ENCODE data around the gene TNRC6C. TPM values are rescaled to one million over a fixed set of nuclear protein-coding genes. Genes with fewer than 3 reads are reported as not detected.

TNRC6C gene
- total and polyA plus RNA-seq, 2 of the 13 experiments (the other 11 are each of a cell fraction or from before 2014, with no cell fraction given): 0.66 to 4.9 TPM

DNA sequence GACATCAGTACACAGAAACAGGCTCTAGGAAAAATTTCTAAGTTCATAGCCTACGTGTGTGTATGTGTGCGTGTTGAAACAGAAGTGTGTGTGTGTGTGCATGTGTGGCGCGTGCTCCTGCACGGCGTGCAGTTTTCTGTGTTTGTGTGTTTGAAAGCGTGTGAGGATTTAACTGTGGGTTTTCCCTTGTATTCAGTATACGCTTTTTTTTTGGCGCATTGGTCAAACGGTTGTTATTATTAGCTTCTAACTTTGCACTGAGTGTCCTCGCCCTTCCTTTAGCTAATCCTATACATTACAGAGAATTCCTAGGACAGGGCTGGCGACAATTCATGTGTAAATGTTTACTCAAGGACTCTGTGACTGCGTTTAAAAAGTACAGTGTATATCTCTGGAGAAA is 147.0 kb downstream of the TNRC6C start (continued):
- TF ChIP-seq ZNF33B (CRISPR knock-in tag; IDR thresholded peaks at IDR 0.05): no peak
- TF ChIP-seq, protein P1, sequence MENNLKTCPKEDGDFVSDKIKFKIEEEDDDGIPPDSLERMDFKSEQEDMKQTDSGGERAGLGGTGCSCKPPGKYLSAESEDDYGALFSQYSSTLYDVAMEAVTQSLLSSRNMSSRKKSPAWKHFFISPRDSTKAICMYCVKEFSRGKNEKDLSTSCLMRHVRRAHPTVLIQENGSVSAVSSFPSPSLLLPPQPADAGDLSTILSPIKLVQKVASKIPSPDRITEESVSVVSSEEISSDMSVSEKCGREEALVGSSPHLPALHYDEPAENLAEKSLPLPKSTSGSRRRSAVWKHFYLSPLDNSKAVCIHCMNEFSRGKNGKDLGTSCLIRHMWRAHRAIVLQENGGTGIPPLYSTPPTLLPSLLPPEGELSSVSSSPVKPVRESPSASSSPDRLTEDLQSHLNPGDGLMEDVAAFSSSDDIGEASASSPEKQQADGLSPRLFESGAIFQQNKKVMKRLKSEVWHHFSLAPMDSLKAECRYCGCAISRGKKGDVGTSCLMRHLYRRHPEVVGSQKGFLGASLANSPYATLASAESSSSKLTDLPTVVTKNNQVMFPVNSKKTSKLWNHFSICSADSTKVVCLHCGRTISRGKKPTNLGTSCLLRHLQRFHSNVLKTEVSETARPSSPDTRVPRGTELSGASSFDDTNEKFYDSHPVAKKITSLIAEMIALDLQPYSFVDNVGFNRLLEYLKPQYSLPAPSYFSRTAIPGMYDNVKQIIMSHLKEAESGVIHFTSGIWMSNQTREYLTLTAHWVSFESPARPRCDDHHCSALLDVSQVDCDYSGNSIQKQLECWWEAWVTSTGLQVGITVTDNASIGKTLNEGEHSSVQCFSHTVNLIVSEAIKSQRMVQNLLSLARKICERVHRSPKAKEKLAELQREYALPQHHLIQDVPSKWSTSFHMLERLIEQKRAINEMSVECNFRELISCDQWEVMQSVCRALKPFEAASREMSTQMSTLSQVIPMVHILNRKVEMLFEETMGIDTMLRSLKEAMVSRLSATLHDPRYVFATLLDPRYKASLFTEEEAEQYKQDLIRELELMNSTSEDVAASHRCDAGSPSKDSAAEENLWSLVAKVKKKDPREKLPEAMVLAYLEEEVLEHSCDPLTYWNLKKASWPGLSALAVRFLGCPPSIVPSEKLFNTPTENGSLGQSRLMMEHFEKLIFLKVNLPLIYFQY (CRISPR knock-in tag; IDR thresholded peaks at IDR 0.05; ENCODE audit: borderline replicate concordance): no peak
- no peak for TF ChIP-seq FOXJ3 (CRISPR knock-in tag; IDR thresholded peaks at IDR 0.05; ENCODE audit: borderline replicate concordance)
- no peak for TF ChIP-seq MEIS2 (CRISPR knock-in tag; IDR thresholded peaks at IDR 0.05)
- TF ChIP-seq RBFOX2 (IDR thresholded peaks at IDR 0.05; ENCODE audit: low read depth, low read length): no peak
- TF ChIP-seq TEAD3 (CRISPR knock-in tag; optimal IDR thresholded peaks at IDR 0.05; ENCODE audit: borderline replicate concordance): no peak
- no peak for TF ChIP-seq ZSCAN29 (CRISPR knock-in tag; conservative IDR thresholded peaks at IDR 0.05)
- no peak for TF ChIP-seq ZNF207 (IDR thresholded peaks at IDR 0.05; ENCODE audit: borderline replicate concordance)
- no peak for TF ChIP-seq TARDBP (CRISPR knock-in tag; IDR thresholded peaks at IDR 0.05)
- no peak for TF ChIP-seq NR1H2 (CRISPR knock-in tag; IDR thresholded peaks at IDR 0.05; ENCODE audit: borderline replicate concordance, low read depth)
- TF ChIP-seq, protein P2, sequence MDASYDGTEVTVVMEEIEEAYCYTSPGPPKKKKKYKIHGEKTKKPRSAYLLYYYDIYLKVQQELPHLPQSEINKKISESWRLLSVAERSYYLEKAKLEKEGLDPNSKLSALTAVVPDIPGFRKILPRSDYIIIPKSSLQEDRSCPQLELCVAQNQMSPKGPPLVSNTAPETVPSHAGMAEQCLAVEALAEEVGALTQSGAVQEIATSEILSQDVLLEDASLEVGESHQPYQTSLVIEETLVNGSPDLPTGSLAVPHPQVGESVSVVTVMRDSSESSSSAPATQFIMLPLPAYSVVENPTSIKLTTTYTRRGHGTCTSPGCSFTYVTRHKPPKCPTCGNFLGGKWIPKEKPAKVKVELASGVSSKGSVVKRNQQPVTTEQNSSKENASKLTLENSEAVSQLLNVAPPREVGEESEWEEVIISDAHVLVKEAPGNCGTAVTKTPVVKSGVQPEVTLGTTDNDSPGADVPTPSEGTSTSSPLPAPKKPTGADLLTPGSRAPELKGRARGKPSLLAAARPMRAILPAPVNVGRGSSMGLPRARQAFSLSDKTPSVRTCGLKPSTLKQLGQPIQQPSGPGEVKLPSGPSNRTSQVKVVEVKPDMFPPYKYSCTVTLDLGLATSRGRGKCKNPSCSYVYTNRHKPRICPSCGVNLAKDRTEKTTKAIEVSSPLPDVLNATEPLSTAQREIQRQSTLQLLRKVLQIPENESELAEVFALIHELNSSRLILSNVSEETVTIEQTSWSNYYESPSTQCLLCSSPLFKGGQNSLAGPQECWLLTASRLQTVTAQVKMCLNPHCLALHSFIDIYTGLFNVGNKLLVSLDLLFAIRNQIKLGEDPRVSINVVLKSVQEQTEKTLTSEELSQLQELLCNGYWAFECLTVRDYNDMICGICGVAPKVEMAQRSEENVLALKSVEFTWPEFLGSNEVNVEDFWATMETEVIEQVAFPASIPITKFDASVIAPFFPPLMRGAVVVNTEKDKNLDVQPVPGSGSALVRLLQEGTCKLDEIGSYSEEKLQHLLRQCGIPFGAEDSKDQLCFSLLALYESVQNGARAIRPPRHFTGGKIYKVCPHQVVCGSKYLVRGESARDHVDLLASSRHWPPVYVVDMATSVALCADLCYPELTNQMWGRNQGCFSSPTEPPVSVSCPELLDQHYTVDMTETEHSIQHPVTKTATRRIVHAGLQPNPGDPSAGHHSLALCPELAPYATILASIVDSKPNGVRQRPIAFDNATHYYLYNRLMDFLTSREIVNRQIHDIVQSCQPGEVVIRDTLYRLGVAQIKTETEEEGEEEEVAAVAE (CRISPR knock-in tag; IDR thresholded peaks at IDR 0.05; ENCODE audit: borderline replicate concordance): no peak
- TF ChIP-seq RELA (CRISPR knock-in tag; IDR thresholded peaks at IDR 0.05): no peak
- TF ChIP-seq ZNF484 (CRISPR knock-in tag; IDR thresholded peaks at IDR 0.05; ENCODE audit: borderline replicate concordance, low read depth): no peak
- TF ChIP-seq, protein P3, sequence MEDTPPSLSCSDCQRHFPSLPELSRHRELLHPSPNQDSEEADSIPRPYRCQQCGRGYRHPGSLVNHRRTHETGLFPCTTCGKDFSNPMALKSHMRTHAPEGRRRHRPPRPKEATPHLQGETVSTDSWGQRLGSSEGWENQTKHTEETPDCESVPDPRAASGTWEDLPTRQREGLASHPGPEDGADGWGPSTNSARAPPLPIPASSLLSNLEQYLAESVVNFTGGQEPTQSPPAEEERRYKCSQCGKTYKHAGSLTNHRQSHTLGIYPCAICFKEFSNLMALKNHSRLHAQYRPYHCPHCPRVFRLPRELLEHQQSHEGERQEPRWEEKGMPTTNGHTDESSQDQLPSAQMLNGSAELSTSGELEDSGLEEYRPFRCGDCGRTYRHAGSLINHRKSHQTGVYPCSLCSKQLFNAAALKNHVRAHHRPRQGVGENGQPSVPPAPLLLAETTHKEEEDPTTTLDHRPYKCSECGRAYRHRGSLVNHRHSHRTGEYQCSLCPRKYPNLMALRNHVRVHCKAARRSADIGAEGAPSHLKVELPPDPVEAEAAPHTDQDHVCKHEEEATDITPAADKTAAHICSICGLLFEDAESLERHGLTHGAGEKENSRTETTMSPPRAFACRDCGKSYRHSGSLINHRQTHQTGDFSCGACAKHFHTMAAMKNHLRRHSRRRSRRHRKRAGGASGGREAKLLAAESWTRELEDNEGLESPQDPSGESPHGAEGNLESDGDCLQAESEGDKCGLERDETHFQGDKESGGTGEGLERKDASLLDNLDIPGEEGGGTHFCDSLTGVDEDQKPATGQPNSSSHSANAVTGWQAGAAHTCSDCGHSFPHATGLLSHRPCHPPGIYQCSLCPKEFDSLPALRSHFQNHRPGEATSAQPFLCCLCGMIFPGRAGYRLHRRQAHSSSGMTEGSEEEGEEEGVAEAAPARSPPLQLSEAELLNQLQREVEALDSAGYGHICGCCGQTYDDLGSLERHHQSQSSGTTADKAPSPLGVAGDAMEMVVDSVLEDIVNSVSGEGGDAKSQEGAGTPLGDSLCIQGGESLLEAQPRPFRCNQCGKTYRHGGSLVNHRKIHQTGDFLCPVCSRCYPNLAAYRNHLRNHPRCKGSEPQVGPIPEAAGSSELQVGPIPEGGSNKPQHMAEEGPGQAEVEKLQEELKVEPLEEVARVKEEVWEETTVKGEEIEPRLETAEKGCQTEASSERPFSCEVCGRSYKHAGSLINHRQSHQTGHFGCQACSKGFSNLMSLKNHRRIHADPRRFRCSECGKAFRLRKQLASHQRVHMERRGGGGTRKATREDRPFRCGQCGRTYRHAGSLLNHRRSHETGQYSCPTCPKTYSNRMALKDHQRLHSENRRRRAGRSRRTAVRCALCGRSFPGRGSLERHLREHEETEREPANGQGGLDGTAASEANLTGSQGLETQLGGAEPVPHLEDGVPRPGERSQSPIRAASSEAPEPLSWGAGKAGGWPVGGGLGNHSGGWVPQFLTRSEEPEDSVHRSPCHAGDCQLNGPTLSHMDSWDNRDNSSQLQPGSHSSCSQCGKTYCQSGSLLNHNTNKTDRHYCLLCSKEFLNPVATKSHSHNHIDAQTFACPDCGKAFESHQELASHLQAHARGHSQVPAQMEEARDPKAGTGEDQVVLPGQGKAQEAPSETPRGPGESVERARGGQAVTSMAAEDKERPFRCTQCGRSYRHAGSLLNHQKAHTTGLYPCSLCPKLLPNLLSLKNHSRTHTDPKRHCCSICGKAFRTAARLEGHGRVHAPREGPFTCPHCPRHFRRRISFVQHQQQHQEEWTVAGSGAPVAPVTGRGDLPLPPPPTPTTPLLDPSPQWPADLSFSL (CRISPR knock-in tag; IDR thresholded peaks at IDR 0.05): peak; percentile 81
- TF ChIP-seq ZNF556 (CRISPR knock-in tag; IDR thresholded peaks at IDR 0.05; ENCODE audit: borderline replicate concordance): no peak
- TF ChIP-seq ZNF589 (CRISPR knock-in tag; conservative IDR thresholded peaks at IDR 0.05): no peak
